Activated gamma-delta T cell (primary cell): ENCODE data around the gene PIK3R6.

Experiments
- DNase-seq: peaks from one replicate; lab custom pipeline; 2025; lab: John Stamatoyannopoulos, UW
- total RNA-seq, 2 donors: gene quantifications; one replicate each; lab custom pipeline; 2026; lab: John Stamatoyannopoulos, UW

Gene PIK3R6, protein sequence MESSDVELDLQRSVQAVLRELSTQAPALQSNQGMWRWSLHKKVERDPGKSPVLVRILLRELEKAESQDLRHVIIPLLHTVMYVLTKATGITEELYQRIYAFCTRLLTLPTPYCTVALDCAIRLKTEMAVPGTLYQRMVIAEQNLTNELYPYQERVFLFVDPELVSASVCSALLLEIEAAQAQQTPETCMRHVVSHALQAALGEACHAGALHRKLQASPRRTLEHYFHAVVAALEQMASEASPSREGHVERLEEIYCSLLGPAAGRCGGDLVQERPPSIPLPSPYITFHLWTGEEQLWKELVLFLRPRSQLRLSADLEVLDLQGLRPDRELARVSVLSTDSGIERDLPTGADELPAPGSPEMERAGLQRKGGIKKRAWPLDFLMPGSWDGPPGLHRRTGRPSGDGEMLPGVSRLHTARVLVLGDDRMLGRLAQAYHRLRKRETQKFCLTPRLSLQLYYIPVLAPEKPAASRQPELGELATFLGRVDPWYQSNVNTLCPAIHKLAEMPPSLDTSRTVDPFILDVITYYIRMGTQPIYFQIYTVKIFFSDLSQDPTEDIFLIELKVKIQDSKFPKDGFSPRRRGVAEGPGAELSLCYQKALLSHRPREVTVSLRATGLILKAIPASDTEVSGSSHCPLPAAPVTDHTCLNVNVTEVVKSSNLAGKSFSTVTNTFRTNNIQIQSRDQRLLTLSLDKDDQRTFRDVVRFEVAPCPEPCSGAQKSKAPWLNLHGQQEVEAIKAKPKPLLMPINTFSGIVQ
- total RNA-seq: 3.2 to 3.7 reads per million in 2 donors

DNA sequence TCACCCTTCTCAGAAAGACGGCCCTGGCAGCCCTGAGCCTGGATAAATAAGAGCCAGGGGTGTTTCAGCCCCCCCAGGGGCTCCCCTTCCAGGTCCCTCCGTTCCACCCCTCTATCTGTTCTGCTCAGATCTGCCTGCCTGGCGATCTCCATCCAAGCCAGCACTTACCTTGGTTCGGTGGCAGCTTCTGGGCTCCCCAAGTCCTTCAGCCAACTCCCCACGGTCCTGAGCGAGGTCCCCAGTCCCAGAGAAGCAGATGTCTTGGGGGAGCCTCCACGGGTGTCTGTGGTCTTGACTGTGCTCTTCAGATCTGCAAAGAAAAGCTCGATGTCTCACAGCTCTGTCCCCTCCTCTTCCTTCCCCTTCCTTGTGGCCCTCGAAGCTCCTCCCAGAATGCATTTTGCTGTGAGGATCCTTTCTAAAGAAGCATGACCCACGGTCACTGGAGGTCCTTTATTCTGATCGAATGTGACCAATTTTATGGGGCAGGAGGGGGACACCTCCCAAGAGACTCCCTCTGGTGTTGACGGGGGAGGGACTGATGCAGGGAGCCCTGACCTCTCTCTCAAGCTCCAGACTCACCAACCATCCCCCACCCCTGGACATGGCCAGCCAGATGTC is at the start of gene PIK3R6:
Gene PIK3R6, minus strand, starts transcription at position 314 of the 621 bp plus-strand sequence. CDS start 17,880 bp downstream, outside the sequence.
- no peak for DNase-seq

DNA sequence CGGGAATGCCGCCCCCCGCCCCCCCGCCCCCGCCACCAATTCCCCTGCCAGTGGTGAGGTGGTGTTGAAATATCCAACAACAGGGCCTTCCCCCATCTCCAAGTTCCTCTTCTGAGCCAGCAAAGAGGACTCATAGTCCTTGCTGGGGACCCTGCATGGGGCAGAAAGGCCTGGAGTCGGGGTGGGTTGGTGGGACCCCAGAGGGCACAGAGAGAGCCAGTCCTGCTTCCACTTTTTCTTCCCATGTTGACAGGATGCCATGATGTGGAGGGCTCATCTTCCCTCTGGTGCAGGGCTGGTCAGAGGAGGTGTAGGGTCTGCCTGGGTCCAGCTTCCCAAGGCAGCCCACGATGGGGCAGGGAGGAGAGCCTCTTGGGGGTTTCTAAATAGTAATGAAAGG is 49.0 kb upstream of the PIK3R6 start:
- DNase-seq: no peak

DNA sequence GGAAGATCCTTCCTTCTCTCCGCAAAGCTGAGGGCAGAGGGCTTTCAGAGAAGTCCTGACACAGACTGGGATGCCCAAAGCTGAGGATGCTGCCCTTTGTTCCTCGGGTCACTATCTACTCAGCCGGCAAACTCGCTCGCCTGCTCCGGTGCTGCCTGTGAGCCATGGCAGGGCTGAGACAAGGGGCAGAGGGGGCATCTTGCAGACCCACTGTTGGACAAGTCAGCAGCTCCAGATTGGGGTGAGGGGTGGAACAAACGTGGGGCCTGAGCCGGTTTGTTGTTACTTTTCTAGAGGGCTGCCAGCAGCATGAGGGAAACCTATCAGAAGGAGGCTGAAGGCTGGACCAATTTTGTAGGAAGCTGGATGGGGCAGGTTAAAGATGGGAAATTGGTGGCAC is 47.1 kb upstream of the PIK3R6 start:
- no peak for DNase-seq

DNA sequence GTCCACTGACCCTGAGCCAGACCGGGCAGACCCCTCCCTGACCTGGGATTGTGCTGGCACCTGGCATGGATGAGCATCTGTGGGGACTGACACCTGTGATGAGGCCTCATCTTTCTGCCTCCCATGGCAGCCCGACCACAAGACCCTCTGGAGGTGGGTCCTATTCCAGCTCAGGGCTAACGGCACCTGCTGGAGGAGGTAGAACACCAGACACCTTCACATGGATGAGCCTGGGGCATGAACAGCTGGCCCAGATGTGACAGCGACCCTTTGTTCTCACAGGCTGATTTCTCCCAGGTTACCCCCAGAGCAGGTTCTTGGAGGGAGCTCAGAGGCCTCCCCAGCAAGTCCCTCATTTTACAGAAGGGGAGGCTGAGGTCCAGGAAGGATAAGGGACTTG is 46.4 kb upstream of the PIK3R6 start:
- no peak for DNase-seq

DNA sequence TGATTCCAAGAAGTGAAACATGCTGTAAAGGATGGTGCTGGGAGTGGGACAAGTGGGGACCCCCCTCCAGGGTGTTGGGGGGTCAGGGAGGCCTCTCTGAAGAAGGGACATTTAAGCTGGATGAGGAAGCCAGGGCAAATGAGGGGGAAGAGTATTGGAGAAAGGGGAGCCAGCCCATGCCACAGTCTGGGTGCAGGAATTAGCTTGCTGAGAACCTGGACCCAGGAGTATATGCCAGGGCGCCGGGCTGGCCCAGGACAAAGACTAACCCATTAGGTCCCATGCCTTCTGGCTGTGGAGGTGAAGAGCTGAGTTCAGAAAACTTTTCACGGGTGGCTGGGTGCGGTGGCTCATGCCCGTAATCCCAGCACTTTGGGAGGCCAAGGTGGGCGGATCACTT is 45.6 kb upstream of the PIK3R6 start:
- no peak for DNase-seq

DNA sequence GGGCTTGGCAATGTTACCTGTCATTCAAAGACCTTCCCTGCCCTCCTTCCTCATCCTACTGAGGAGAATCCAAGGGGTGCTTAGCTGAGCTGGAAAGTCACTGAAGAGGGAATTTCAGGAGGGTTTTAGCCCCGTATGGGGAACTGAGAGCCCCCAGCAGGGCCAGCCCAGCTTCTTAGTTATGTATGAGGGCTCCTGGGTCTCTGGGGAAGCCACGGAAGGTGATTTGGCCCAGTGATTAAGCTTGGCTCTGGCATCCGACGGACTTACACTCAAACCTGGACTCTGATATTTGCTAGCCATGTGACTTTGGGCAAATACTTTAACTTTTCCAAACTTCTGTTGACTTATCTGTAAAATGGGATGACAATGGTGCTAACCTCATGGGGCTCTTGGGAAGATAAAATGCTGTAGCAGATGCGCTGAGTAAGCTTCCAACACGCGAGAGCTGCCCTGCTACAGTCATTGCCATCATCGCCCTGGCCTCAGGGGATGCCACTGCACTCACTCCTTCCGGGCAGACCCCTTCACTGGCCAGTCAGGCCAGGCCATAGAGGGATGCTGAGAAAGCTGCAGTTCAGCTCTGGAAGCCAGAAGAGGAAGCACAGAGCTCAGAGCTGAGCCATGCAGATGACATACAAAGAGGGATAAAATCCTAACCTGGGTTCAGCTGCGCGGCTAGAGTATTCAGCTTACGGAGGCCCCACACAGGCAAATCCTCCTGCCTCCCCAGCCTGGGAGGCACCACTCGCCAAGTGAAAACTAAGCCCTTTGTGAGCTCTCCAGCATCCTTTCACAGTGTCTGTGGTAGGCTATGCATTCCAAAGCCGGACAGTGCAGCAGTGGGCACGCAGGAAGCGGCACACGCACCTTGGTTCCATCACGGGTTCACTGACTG is 44.9 kb upstream of the PIK3R6 start:
- no peak for DNase-seq

DNA sequence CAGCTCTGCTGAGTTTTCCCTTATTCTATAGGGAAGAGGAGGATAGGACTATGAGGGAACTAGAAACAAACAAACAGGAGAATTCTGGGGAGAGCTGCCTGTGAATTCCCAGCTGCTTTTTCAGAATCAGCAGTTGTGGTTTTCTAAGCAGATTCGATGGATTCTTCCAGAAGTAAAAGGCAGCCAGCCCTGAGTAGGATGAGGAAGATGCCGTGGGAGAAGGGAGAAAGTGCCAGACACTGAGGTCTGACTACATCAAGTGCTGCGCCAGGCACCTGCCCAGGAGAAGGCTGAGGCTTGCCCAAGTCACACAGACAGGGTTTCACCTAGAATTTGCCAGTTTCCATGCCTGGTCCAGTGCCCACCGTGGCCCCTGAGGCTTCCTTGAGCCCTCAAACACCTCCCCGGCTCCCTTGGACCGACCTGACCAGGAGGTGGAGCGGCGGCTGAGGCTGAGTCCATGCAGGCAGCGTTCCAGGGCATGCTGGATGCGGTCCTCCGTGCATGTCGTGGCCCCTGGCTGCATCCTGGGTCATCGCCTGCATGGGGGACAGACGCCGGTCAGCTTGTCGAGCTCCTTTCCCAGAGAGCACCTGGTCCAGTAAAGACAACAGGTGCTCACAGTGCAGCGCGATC is 43.6 kb upstream of the PIK3R6 start:
- DNase-seq: no peak

DNA sequence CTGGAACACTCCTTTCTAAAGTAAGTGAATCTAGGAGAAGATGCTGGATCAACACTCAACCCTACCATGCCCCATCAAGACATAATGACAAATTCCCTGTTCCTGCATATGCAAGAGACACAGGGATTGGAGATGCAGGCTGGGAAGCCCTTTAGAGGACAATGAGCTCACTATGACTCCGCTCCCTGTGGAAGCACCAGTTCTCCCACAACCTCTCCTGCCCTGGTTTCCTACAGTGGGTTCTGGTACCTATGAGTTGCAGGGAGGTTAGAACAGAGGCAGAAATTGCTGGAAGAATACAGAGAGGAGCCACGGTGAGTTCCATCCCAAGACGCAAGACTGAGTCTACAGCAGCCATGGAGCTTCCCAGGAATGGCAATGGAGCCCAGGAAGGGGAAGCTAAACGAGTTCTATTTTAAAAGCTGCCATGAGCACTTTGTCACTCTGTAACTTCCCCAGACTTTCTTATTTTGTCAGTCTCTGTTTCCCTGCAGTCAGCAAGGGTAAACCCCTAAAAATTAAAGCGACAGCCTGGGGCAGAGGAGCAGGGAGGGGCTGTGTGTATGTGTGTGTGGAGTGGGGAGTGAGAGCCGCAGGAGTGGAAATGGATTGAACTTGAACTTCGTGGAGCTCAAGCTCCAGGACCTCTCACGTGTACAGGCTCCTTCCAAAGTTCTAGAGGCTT is 42.3 kb upstream of the PIK3R6 start:
- no peak for DNase-seq

DNA sequence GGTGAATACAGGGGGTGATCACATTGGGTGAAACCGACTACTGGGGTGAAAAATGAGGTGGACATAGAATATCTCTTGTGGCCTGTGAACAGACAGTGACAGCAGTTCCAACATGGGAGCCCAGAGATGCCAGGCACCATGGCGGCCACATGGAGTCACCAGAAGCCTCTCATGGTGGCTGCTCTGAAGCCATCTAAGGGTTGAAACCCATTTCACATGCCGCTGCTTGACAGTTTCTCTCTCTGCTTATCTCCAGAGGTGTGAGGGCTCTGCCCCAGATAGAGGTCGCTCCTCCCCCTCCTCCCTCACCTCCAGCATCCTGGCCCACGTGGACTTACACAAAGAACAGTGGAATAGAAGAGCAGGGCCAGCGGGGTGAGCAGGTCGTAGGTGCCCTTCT is 37.9 kb upstream of the PIK3R6 start:
- DNase-seq: no peak

DNA sequence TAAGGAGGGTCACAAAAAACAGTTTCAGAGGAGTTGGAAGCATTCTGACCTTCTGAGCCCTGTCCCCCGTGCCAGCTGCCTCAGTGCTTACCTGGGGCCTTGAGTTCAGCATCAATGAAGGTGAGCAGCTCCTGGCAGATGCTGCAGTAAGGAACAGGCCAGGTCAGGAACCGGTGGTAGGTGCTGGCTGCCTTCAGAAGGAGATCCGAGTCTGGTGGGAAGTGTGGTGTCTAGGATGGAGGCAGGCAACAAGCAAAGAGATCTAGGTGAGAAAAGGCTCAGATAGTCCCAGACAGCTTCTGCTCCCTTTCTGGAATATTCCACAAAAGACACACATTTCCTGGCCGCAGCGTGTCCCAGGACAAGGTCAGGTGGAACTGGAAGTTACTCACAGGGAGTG is 37.2 kb upstream of the PIK3R6 start:
- DNase-seq: no peak

DNA sequence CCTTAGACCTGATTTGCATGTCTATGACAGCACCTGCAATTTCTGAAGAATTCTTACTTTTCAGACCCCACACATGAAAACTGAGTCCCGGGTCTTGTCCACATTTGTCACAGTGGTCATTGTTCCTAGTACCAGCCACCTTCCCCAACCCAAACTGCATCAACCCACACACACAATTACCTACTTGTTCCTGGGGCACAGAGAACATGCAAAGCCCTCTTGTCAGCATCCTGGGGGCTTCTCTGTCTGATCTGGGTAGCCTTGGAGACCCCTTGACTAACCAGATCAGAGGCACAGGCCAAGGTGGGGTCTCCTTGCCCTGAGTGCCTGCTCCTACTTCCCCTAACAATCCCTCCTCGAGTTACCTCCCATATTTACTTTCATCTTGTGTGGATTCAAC is 36.7 kb upstream of the PIK3R6 start:
- no peak for DNase-seq

DNA sequence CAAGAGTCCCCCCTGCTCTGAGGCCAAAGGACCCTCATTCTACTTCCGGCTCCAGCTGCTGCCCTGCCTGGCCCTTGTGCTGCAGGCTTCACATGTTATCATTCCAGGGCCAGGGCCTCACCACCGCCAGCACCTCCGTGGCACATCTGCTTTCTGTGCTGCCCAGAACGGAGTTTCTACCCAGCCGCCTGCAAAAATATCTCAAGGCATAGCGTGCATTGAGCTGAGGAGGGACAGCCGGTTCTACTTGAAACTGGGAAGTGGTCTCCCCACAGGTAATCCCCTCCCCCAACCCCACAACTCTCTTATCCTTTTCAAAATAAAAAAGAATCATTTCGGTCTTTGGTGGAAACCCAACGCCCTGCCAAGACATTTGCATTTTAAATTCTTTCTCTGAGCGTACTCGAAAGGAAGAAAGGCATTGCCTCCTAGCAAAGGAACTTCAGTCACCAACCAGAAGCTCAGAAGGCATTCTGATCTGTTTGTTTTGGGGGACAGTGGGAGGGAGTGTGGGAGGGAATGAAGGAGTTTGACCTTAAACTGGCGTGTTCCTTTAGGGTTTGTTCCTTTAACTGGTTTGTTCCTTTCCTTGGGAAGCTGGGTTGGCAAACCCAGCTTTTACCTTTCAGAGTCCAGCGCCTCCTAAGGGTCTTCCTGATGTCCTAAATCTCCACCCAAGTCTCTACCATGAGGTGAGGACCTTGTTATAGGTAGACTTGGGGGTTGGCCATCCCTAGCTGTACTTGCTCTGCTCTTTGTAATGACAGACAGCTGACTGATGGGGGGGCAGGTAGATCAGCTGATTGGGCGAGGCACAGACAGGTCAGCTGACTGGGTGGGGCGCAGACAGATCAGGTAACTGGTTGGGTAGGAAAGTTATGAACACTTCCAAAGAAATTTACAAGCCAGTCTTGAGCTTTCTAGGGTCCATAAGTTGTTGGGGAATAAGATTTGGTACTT is 33.4 kb upstream of the PIK3R6 start:
- DNase-seq: no peak

DNA sequence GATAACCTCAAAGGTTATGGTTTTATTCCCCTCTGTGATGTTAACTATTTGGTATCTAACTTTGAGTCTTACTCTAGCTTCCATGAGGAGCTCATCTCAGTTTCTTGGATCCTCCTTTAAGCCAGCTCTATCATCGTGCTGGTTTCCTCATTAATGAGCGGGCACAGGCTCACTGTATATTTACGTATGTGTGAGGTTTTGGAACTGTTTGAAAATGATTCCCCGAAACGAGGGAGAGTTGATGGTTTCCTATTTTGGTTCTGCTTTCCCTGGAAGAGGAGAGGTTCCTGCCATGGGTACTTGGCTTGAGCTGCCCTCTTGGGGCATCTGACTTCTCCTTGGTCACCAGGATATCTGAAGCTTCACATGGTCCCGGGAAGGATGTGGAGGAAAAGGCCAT is 32.7 kb upstream of the PIK3R6 start:
- no peak for DNase-seq

DNA sequence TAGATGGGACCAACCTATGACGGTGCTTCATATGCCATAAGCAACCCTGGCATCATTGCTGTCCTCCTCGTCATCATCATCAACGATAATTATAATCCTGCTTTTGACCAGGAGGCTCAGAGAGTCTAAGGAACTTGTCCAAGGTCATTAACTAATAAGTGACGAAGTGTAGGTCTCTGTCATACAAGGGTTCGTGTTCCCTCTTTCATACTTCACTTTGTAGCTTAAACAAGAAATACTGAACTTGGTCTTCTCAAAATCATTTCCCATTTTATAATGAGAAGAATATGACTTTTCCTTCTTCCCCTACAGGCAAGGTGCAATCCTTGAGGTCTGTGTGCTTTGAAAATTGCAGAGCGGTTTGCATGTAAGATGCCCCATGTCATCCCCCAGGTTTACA is 31.2 kb upstream of the PIK3R6 start:
- no peak for DNase-seq

DNA sequence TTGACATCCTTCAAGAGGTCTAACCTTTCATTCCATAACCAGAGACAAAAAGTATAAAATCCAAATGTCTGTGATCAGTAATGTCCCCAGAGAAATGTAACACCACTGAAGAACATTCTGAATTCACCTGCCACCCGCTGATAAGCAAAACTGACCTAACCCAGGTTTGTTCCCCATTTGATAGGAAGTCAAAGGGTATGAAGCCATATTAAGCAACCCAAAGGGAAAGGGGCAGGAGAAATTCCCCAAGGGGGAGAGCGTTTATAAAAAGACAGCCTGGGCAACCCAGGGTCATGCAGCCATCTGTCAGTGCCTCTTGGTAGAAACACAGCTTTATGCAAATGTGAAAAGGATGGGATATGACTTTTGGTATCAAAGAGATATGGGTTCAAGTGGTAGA is 30.7 kb upstream of the PIK3R6 start:
- DNase-seq: no peak

DNA sequence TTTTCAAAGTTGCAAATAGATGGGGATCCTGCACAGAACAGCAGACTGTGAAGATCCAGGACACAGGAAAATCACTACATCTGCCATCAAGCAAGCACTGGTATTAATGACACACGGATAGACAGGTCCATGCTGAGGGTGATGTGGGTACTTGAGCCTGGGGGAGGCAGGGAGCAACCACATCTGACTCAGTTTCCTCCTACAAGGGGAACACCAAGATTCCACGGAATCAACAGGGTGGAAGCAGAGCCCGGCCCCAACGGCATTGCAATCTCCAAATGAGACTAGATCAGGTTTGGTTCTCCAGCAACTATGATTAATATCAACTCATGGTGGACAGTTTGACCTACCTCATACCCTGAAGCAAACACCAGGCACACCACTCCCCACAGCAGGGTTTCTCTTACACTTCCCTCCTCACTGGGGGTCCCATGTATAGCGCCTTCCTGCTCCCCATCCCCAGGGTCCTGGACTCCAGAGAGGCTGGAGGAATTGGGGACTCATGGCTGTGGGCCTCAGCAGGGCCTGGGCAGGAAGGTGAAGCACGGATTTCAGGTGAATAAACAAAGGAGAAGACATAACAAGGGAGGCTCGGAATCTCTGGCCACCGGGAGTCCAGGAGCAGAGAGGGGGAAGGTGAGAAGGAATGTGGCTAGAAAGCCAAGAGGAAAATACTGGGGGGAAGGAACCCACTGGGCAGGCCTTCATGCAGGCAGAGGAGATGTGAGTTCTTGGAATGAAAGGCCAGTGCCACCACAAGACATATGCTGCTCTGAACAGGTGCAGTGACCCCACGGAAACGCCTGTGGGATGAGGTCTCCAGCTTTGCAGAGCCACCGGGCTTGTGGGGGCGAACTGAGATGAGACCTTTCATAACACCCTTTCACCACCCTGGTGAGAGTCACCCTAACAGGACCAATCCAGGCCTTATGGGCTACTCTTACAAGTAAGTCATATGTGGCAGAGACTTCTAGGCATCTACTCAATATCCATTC is 29.5 kb upstream of the PIK3R6 start:
- no peak for DNase-seq

DNA sequence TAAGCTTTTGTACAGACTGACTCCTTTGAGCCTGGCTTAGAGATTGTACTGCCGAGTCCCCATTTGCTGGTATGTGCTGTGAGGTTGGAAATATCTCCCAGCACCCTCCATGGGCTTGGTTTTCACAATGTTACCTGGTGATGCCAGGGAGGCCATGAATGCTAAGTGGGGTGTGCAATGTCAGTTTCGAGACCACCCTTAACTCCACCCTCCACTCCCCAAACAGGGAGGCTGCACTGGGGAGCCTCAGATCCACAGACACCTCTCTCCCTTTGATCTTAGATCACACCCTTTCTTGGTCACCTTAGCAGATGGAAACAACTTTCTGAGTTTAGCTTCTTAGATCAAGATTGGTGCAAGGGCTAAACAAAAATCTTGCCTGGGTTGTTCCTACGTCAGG is 28.6 kb upstream of the PIK3R6 start:
- no peak for DNase-seq
